DND-41 (cell line): ENCODE data around the gene CLOCK.

Experiments used
- CTCF ChIP-seq: IDR thresholded peaks from 2 replicates; pipeline ENCODE4 v1.5.1; 2012; ENCODE audit warnings: borderline replicate concordance, low read length, moderate library complexity, mild to moderate bottlenecking; ENCODE audit not compliant: poor library complexity, severe bottlenecking; ENCODE audit errors: extremely low read depth
- EZH2 ChIP-seq: IDR thresholded peaks from 3 replicates; pipeline ENCODE4 v1.6.1; 2012; ENCODE audit warnings: borderline replicate concordance, low read depth, mild to moderate bottlenecking, moderate library complexity, low read length, inconsistent platforms; ENCODE audit not compliant: severe bottlenecking

- no peak for TF ChIP-seq EZH2
- no peak for TF ChIP-seq CTCF
These were observed 100.7 kb downstream of the CLOCK start for GRCh38 chr4:55445921-55446577.
